ENCODE data around the gene SPINDOC. TPM values are rescaled to one million over a fixed set of nuclear protein-coding genes. Genes with fewer than 3 reads are reported as not detected.

SPINDOC gene
- total RNA-seq, 1 donor from 2014 or later: 13.0 TPM

DNA sequence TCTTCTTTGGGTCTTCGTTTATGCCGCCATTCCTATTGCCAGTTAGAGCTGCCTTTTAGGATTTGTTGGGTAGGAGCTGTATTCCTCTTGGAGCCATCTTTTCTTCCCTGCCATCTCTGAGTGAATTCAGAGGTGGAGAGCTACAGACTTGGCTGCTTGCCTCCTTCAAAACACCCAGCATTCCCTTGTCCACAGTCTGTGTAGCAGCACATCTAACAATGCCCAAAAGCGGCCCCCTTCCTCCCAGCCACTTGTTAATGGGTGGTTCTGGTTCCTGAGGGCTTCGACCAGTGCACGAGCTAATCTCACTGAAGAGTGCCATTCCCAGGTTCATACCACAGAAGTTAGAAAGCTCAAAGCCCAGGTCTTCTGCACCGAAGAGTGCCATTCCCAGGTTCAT, 63.4 kb downstream of the SPINDOC start:
- FAIRE-seq (no peak), DNase-seq (ENCODE audit: low spot score in 2 of 2) (no peak)

Small RNA genes within 50 kb of the gene (small RNA-seq; reads per million reads assigned to genes)
- not detected for gene AP006289.1
- gene RN7SL596P: not detected

Other genes with a start within 250 kb of the SPINDOC start
- 2.4 TPM for gene PLAAT3, start 199.0 kb upstream of the SPINDOC start, total RNA-seq
- gene ATL3, start 142.1 kb upstream of the SPINDOC start, total RNA-seq: 21.6 TPM
- gene RTN3, start 132.0 kb upstream of the SPINDOC start, total RNA-seq: 239 TPM
- 55.8 TPM for gene ZFTA, start 44.7 kb upstream of the SPINDOC start, total RNA-seq
- 11.8 TPM for gene MARK2, start 25.7 kb downstream of the SPINDOC start, total RNA-seq
- gene RCOR2, start 103.7 kb downstream of the SPINDOC start, total RNA-seq: 14.3 TPM
- 11.4 TPM for gene NAA40, start 125.5 kb downstream of the SPINDOC start, total RNA-seq
- gene COX8A, start 161.2 kb downstream of the SPINDOC start, total RNA-seq: 238 TPM
- gene OTUB1, start 173.0 kb downstream of the SPINDOC start, total RNA-seq: 31.4 TPM
- gene FLRT1, start 222.5 kb downstream of the SPINDOC start, total RNA-seq: 4.5 TPM

Measured in frontal cortex (tissue), 4 donors.